HG03135 (cell line): ENCODE measurements around the gene SH3PXD2A.

Experiments
- ATAC-seq: cut with Tn5 transposase; IDR thresholded peaks from one replicate; pipeline ENCODE4 v1.9.1; 2021; ENCODE audit warnings: mild to moderate bottlenecking, moderate library complexity; ENCODE audit not compliant: unreplicated experiment

The SH3PXD2A gene

GRCh38 chr10:103593022-103593570, 262.3 kb downstream of the SH3PXD2A start:
- ATAC-seq = no peak

GRCh38 chr10:103592186-103593021, 263.0 kb downstream of the SH3PXD2A start:
- peak; percentile 59 for ATAC-seq

GRCh38 chr10:103590744-103591291, 264.6 kb downstream of the SH3PXD2A start:
- no peak for ATAC-seq

- ATAC-seq = no peak
Measured at GRCh38 chr10:103590060-103590459, 265.3 kb downstream of the SH3PXD2A start.

DNA sequence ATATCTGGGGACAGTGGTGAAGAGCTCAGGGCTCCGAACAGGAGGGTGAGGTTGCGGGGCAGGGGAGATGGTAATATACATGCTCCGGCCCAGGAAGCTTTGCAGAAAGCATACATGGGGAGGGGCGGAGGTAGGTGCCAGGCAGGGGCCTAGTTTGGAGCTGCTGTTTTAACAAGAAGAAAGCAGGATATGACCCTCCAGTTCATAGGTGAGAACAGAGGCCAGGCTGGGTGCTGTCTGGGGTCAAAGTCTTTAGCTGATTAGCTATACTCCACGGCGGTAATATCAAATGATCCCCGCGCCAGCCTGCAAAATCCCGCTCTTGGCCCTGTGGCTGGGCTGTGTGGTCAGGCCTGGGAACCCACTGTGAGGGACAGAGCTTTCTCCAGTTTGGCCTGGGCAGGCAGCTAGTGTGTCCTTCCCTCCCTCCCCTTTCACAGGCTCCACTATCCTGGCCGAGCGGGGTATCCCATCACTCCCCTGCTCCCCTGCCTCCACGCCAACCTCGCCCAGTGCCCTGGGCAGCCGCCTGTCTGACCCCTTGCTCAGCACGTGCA, 266.2 kb downstream of the SH3PXD2A start:
- no peak for ATAC-seq

GRCh38 chr10:103587073-103587472, 268.3 kb downstream of the SH3PXD2A start:
- ATAC-seq = no peak

DNA sequence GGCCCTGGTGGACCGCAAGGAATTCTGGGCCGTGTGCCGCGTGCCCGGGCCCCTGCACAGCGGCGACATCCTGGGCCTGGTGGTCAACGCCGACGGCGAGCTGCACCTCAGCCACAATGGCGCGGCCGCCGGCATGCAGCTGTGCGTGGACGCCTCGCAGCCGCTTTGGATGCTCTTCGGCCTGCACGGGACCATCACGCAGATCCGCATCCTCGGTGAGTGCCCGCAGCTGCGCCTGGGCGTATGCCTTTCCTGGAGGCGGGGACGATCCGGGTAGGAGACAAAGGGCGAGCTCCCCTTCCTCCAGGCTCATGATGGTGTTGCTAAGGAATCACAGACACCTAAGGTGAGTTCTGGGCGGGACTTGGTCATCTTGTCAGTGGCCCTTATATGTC, 270.4 kb downstream of the SH3PXD2A start:
- ATAC-seq = no peak

DNA sequence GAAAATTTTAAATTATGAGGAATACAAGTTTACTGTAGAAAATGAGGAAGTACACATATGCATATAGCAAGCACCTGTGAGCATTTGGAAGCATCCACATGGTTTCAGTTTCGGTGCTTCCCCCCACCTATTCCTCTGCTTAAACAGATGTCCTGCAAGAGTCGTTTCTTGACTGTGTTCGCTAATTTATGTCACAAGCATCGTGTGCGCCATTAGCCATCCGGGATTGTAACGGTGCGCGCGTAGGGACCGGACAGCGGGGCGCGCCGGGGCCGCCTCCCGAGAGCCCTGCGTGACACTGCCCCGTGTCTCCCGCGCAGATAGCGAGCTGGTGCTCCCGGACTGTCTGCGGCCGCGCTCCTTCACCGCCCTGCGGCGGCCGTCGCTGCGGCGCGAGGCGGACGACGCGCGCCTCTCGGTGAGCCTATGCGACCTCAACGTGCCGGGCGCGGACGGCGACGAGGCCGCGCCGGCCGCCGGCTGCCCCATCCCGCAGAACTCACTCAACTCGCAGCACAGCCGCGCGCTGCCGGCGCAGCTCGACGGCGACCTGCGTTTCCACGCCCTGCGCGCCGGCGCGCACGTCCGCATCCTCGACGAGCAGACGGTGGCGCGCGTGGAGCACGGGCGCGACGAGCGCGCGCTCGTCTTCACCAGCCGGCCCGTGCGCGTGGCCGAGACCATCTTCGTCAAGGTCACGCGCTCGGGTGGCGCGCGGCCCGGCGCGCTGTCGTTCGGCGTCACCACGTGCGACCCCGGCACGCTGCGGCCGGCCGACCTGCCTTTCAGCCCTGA, 271.0 kb downstream of the SH3PXD2A start:
- no peak for ATAC-seq

GRCh38 chr10:103583871-103584215, 271.5 kb downstream of the SH3PXD2A start:
- no peak for ATAC-seq

DNA sequence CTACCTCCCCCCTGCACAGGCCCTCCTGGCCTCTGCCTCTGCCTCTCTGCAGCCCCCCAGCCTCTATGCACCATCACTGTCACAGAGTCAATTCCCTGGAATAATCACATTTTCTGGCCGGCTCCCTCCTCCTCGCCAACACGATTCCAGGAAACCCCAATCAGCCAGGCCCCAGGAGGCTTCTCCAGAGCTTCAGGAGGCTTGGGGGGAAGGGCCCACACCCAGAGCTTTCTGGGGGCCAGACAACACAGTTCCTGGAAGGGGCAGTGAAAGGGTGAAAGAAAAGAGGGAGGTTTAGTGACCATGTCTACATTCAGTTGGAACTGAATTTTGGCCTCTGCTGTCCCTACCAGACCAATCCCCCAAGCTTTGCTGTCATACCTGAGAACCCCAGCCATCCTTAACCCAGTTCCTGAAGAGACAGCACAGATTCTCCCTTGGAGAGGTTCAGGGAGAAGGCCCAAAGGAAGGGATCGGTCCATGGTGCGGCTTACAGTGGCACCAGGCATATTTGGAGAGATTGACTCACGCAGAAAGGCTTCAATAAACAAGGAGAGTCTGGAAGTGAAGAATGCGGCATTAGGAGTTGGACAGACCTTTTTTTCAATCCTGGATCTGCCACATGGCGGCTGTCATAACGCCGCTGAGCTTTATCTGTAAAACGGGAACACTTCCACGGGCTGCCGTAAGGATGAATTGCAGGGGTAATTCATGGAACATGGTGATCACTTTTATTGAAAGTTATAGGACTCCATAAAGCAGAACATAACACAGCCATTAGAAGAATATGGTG, 272.8 kb downstream of the SH3PXD2A start:
- ATAC-seq = no peak

GRCh38 chr10:103581499-103581898, 273.9 kb downstream of the SH3PXD2A start:
- no peak for ATAC-seq

- no peak for ATAC-seq
Measured at GRCh38 chr10:103580430-103580829, 274.9 kb downstream of the SH3PXD2A start.

DNA sequence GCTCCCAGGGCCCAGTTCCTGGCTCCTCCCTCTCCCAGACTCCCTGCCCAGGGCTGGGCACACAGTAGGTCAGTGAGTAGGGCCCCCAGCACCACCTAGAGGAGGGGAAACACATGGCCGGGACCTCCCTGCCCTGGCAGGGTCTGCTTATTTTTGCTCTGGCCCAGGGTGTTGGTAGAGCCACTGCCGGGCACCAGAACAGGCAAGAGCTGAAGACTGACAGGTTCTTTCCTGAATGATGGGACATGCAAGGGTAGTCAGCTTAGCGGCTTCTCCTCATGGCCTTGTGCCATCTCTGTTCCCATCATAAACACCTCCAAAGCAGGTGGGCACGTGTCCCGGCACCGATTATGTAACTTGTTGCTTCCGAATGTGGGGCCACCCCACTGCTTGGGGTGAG, 275.4 kb downstream of the SH3PXD2A start:
- no peak for ATAC-seq

DNA sequence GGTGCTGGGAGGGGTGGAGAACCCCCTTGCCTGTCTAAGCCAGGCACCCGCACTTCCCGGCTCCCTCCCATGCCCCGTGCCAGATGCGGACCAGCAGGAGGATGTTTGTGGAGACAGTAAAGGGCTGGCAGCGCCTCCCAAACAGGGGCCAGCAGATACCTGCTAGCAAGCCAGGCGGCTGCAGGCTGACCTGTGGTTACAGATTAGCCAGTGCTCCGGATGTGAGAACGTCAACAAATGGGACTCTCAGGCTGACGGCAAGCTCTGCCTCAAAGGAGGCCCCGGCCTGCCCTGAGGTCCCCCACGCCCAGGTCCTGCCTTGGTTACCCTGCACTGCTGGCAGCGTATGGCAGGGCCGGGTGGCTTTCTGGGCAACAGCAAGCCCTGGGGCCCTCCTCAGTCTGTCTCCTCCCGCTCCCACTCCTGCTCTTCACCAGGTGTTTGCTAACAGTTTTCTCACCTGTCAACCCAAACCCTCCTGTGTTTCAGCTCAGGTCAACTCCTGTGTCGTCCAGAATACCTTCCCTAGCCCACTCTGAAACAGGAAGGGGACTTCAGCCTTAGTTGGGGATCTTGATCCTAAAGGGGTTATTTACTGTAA, 276.5 kb downstream of the SH3PXD2A start:
- ATAC-seq = peak; percentile 64

DNA sequence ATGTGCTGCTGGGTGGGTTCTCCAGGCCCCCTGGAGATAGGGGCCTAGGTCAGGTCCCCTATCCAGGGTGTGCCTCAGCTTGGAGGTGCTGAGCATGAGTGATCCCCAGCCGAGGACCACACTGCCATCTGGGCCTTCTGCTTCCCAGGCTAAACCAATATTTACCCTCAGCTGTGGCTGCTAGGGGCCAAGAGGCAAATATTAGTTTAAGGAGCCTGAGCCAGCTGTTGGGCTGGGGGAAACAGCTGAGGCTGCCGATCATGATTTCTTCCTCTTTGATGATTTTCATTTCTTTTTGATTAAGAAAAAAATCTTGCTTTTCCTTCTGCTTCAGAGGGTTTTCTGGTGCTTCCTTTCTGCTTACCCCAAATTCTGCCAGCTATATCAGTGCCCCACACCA, 278.5 kb downstream of the SH3PXD2A start:
- no peak for ATAC-seq

DNA sequence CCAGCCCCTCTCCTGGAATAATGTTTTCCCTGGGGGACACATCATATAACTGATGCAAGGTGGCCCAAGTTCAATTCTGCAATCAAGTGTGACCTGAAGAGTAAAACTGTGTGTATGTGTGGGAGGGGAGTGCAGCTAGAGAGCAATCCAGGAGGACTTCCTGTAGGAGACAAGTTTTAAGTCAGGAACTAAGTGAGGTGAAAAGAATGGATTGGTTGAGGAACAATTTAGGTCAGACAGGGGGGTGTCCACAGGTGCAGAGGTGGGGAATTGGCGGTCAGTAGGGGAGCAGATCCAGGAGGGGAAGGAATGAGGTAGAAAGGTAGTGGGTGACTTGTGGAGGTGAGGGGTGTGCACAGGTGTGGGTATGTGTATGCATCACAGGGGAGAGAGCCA, 279.3 kb downstream of the SH3PXD2A start:
- ATAC-seq = no peak

DNA sequence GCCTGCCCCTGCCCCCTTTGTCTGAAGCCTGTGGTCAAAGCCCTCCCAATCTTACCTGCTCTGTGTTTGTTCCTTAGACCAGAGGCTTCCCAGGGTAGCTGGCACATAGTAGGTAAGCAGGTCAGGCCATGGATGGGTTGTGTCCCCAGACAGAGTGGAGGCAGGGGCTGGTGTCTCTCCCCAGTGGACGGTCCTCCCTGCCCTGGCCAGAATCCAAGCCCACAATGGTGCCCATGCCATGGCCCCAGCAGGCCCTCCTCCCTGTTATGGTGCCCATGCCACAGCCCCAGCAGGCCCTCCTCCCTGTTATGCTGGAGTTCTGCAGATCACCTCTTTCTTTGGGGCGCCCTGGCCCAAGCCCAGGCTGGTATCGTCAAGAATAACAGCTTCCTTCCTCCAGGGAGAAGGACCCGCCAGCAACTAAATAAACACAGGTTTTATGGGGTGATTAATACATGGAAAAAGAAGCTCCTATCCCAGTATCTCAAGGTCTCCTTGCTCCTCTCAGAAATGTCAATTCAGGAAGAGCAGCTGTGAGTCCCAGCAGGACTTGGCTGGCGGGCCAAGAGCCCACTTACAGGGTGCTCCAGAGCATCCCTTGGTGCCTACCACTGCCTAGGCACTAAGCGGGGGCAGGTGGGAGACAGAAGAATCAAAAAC, 279.8 kb downstream of the SH3PXD2A start:
- no peak for ATAC-seq

DNA sequence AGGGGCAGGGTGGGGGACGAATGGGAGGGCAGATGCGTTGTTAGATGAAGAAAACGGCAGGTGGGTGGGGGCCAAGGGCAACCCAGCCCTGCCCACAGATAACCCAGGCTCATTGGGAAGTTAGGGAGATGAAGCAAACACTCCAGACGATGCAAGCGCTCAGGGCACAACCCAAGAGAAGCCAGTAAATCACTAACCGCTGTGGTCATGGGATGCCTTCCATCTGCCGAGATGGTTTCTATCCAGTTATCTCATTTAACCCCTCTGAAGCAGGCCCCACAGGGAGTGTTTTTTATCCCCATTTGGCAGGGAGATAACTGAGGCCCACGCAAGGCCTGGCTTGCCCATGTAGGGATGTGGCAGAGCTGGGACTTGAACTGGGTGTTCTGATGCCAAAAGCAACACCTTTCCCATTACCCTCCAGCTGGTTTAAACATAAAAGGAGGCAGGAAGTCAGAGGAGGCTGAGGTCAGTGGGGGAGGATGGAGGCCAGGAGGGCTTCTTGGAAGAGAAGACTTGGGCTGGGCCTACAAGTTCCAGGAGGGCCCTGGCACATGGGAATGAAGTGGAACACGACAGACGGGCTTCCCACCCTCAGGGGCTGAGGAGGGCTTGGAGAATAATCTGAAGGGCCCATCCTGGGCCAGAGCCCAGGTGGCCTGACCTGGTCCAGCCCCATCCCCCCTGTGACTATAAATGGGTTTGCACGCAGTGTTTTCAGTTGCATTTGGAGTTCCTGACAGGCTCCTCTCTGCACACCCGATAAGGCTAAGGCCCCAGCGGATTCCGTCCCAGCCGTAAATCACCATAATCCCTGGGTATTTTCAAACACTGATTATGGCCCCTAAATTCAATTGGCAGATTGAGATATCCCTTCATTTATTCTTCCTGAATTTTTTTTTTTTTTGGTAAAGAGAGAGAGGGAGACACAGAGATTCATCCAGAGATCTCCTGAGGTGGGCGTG, 281.0 kb downstream of the SH3PXD2A start:
- no peak for ATAC-seq

- no peak for ATAC-seq
Measured at GRCh38 chr10:103573205-103573487, 282.2 kb downstream of the SH3PXD2A start.
